GM19438 (cell line): ENCODE data around the gene NALCN.
A peak's percentile ranks its signal among the peaks of the same experiment; 100 is the strongest.

Source experiments
- ATAC-seq: cut with Tn5 transposase; IDR thresholded peaks from one replicate; pipeline ENCODE4 v1.9.1; 2021; ENCODE audit warnings: low read depth; ENCODE audit not compliant: unreplicated experiment

The NALCN gene

GRCh38 chr13:101416181-101417042, at the start of gene NALCN:
Gene NALCN, minus strand, starts transcription at chr13:101416508. Its CDS starts 17,382 bp downstream, at chr13:101399126.
- ATAC-seq = peak; percentile 50

- ATAC-seq = no peak
Measured at GRCh38 chr13:101465877-101466276, 49.6 kb upstream of the NALCN start.

GRCh38 chr13:101457176-101457575, 40.9 kb upstream of the NALCN start:
- ATAC-seq = no peak

DNA sequence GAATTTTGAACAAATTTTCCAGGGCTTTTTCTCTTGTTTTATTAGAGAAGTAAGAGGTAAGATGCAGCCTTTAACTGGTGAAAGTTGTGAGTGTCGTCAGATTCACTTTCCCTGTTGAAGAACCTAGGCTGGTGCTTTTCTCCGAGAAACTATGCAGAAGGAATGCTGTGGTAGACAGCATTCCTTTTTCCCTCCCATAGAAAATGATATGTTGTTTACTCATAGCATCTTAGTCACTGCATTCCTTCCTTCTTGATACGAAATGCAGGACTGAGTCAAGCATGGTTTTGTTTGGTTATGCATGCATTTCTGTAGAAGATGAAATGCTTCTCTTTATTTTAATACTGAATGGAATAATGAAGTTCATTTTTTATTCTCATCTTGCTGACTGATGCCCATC, 39.6 kb upstream of the NALCN start:
- ATAC-seq = no peak

DNA sequence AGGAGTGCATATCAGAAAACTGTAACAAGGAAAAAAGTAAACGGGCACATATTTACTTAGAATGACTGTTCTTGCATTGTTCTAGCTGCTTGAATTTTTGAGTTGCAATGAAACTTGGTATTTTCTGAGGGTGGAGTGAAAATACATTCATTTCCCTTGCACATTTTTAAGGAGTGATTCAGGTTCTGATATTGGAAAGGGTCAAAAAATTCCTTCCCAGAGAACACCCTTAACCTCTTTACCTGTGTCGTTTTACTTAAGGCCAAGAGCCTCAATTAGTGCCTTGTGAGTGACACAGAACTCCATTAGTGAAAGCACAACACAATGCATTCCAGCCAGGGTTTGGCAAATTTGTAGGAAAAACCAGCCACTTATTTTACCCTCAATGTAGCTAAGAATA, 38.5 kb upstream of the NALCN start:
- no peak for ATAC-seq

DNA sequence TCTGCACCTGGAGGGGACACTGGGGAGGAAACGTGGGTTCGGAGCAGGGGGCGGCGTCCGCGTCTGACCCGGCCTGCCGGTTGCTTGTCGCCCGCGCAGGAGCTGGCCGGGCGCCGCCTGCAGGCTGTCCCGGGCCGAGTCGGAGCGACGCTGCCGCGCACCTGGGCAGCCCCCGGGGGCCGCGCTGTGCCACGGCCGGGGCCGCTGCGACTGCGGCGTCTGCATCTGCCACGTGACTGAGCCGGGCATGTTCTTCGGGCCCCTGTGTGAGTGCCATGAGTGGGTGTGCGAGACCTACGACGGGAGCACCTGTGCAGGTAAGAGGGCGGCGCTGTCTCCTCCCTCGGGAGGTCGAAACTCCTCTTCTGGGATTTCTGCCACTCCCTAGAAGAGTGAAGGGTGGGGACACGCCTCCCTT, 37.5 kb upstream of the NALCN start:
- ATAC-seq = peak; percentile 46

GRCh38 chr13:101452519-101453485, 36.5 kb upstream of the NALCN start, which contains the start of gene ITGBL1:
Gene ITGBL1, plus strand, starts transcription at chr13:101452675. Its CDS starts 159 bp downstream, at chr13:101452834.
- ATAC-seq = peak; percentile 70

GRCh38 chr13:101451641-101452040, 35.3 kb upstream of the NALCN start:
- no peak for ATAC-seq

GRCh38 chr13:101450749-101451130, 34.4 kb upstream of the NALCN start:
- no peak for ATAC-seq

DNA sequence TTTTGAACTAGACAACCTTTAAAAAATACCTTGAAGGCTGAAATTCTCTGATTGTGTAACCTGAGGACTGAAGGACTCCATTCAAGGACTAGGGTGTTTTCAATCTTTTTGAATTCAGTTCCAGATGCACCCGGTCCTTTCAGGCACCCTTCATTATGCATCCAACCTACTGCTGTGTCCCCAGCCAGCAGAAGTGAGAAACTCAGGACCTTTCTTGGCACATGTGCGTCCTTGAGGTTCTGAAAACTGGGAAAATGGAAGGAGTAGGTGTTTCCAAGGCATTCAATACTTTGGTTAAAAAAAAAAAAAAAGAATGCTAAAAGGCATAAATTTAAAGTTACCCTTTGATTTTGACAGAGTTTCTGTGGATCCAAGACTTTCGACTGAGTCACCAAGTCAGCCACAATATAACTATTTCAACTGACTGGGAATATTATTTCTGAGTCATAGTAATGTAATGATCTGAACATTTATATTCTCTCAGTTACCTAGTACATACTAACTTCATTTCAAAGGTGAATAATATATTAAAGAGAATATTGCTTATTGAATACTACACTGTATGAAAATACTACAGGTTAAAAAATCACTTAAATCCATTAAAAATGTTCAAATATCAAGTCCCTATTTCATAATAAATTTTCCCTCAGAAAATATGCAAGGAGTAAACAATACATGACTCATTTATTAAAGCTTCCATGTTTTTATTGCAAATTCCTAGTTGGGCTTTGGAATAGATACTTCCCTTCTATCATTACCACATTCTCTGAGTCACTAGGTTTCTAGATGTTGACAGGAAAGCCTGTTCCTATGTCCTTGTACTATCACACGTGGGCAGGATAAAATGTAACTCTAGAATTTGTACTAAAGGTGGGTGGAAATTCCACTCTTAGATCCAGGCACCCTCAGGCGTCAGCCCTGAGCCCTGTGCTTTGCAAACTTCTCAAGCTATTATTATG, 33.8 kb upstream of the NALCN start:
- no peak for ATAC-seq

DNA sequence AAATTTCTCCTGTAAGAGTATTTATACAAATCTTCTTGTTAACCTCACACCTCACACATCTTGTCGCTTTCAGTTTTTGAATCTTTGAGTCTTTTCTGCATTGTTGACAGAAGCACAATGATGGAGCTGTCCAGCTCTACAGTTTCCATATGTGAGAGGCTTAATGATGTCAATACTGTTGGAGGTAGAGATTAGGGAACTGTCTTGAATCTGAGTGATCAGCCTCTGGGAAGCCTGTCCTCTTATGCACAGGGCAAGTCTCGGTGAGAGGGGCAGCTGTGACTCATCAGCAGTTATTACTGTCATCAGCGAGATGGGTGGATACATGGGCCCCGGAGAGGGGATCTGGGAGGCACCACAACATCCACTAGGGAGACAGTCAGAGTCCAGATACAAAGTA, 31.5 kb upstream of the NALCN start:
- no peak for ATAC-seq

GRCh38 chr13:101434486-101434885, 18.2 kb upstream of the NALCN start:
- no peak for ATAC-seq

- ATAC-seq = no peak
Measured at GRCh38 chr13:101433895-101434294, 17.6 kb upstream of the NALCN start.

GRCh38 chr13:101429733-101430132, 13.4 kb upstream of the NALCN start:
- ATAC-seq = no peak

DNA sequence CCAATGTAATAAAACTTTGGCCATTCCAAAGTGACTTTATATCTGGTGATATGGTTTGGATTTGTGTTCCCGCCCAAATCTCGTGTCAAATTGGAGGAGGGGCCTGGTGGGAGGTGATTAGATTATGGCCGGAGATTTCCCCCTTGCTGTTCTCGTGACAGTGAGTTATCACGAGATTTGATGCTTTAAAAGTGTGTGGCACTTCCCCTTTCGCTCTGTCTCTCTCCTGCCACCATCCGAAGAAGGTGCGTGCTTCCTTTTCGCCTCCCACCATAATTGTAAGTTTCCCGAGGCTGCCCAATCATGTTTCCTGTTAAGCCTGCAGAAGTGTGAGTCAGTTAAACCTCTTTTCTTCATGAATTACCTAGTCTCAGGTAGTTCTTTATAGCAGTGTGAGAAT, 9.3 kb upstream of the NALCN start:
- no peak for ATAC-seq

DNA sequence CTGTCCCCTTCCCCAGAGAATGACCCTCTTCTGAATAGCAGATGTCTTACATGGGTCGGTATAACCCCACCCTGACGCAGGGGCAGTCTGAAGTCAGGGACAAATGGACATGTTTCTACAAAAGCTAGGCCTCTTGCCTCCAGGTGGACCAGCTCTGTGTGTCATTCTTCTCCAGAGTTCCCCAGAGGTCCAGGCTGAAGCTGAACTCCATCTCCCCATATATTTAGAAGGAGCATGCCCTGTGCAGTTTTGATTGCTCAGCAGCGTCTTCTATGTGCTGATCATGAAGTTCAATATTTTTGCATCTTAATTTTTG, 8.8 kb upstream of the NALCN start:
- no peak for ATAC-seq

DNA sequence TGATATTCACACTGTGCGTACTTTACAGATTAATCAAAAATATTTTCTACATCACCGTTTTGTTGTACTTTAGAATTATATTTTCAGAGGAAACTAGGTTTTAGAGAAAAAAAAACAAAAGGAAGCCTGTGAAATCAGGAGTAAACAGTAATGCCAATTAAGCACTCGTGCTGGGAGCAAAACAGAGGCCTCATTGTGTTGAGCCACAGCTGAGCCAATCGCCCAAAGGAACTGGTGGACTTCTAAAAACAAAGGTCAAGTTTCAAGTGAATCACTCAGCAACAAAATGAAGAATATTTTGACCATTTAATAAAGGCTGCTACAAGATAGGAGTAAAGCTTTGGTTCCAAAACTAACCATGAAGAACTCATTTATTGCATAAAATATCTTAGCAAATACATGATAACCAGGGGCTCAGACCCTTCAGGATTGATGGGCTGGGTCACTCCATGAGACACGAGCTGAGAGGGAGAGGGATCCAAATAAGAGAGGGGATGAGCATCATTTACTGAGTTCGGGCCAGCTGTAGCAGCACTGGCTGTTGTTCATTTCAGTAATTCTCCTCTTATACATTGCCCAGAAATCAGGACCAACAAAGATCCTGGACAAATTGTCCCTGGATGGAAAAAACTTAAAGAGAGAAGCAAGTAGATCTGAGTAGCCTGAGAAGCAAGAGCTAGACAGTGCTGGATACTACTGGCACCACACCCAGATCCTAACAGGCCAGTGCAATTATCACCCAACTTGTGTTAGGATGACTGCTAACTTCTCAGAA, 8.3 kb upstream of the NALCN start:
- no peak for ATAC-seq

DNA sequence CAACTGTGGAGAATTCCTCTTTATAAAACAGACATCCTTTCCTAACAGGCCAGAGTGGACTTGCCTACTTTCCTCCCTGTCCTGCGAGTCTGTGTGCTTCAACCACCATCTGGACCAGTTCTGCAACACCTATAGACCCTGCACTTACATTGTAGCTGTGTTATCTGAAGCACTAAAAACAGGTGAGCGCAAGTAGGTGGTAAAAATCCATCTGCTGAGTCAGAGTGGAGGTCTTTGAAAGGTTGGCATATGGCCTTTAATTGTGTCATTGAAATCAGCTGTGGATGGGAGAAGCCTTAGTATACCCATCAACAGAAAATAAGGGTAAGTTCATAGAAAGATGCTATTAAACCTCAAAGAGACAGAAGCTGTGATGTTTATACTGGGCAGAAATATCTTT, 7.6 kb upstream of the NALCN start:
- ATAC-seq = no peak

- ATAC-seq = no peak
Measured at GRCh38 chr13:101417501-101417900, 1.2 kb upstream of the NALCN start.

- ATAC-seq = peak; percentile 18
Measured at GRCh38 chr13:101417043-101417406, 717 bp upstream of the NALCN start.
